ENCODE results near the gene PPP2R2B. TPM values are rescaled to one million over a fixed set of nuclear protein-coding genes. Genes with fewer than 3 reads are reported as not detected.

Gene PPP2R2B
- 0.12 and 0.19 TPM in 2 replicates for total RNA-seq

DNA sequence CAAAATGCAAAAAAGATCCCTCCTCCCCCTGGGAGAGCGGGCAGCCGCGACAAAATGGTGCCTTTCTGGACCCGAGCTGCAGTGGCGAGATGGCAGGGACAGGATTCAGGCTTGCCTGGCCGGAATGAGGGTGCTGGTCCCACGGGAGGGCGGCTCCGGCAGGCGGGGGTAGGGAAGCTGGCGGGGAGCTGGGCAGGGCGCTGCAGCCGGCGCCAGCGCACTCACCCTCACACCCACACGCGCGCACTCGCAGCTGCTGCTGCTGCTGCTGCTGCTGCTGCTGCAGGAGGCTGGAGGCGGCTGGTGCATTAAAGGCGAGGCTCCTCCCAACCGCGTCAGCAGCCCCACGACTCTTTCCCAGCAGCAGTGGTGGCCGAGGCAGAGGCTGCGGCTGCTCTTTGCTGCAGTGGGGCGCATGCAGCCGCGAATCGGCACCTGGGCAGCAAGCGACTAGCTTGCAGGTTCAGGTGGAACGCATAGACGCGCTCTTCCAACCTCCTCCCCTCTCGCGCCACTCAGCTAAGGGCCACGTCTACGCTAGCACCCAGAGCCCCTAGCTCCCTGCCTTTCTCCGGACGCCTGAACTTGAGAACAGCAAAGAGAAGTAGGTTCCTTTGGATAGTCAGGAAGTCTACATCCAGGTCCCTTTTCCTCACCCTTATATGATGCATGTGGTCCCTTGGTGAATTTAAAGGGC, at the start of gene PPP2R2B:
PPP2R2B (minus strand) TSS at position 282 of the 697 bp plus-strand sequence.
- no peak for DNase-seq (ENCODE audit: extremely low read depth, low read depth, low spot score)

GRCh38 chr5:146924132-146924531, 45.6 kb upstream of the PPP2R2B start:
- DNase-seq (ENCODE audit: extremely low read depth, low read depth, low spot score), result no peak

DNA sequence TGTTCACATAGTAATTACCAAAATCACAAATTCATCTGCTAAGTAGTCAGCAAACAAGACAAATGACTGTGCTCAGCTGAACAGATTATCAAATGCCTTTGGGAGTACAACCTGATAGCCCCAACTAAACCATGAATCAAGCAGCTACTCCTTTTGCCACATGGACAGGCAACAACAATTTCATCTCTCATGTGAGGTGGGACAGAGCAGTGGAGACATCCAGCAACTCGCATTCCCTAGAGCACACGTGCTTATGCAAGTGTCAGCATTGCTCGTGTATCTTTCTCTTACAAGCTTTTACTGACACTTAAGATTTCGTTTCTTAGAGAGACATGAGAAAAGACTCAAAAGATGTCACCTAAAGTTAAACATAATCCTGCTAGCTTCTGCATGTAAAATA, 42.7 kb upstream of the PPP2R2B start:
- no peak for DNase-seq (ENCODE audit: extremely low read depth, low read depth, low spot score)

DNA sequence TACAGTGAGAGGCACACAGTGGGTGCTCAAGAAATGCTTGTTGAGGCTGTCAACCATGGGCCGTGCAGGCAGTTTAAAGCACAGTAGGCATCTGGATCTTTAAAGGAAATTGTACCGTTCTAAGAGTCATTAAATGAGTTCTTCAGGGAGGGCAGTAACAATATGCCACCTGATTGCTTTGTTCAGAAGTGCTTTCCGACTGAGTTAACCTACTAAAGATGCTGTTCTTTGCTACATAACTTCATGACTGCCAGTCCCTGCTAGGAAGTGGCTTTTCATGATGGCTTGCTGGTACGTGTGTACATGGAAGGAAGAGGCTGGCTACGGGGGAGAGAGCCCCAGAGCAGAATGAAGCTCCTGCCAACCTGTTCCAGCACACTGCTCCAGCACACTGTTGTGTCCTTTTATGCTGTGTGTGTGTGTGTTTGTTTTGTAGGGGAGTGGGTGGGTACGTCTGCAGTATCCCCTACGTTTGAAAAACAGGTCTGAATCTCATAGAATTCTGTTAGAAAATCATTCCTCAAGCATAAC, 41.9 kb upstream of the PPP2R2B start:
- DNase-seq (ENCODE audit: extremely low read depth, low read depth, low spot score), result no peak

GRCh38 chr5:146919304-146919703, 40.7 kb upstream of the PPP2R2B start:
- no peak for DNase-seq (ENCODE audit: extremely low read depth, low read depth, low spot score)

DNA sequence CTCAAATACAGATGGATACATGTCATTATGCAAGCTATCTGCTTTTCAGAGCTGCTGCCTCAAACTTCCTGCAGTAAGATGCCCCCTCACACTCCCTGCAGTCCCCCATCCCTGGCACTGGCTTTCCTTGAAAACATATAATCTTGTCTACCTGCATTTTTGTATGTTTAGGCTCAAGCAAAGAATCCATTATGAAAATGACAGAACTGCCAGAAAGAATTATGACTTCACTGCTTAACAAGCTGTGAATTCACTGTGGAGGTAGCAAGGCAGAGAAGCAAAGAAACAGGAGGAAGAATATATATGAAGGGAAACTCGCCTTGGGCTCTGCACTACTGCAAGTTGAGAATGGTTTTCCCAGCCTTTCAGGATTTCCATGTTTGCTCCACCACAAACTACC, 39.4 kb upstream of the PPP2R2B start:
- DNase-seq (ENCODE audit: extremely low read depth, low read depth, low spot score), result no peak

GRCh38 chr5:146912874-146913273, 34.3 kb upstream of the PPP2R2B start:
- DNase-seq (ENCODE audit: extremely low read depth, low read depth, low spot score), result no peak

DNA sequence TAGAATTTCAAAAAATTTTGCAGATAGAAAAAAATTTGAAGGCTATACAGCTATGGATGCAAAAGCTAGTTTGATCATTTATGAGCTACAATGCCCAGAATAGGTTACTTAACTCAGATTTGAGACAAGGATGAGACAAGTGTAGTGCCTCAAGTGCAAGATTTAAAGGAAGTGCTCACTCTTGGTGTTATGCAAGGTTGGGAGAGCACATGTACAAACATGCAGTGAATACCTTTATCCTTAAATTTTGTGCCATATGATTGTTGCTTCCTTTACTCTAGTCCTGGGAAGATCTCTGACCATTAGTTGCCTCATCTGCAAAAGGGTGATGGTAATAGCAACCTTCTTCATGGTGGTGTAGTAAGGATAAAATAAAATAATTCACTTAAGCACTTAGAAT, 31.7 kb upstream of the PPP2R2B start:
- no peak for DNase-seq (ENCODE audit: extremely low read depth, low read depth, low spot score)

GRCh38 chr5:146909255-146910068, 30.9 kb upstream of the PPP2R2B start:
- DNase-seq (ENCODE audit: extremely low read depth, low read depth, low spot score), result no peak

GRCh38 chr5:146906803-146907202, 28.2 kb upstream of the PPP2R2B start:
- DNase-seq (ENCODE audit: extremely low read depth, low read depth, low spot score), result no peak

DNA sequence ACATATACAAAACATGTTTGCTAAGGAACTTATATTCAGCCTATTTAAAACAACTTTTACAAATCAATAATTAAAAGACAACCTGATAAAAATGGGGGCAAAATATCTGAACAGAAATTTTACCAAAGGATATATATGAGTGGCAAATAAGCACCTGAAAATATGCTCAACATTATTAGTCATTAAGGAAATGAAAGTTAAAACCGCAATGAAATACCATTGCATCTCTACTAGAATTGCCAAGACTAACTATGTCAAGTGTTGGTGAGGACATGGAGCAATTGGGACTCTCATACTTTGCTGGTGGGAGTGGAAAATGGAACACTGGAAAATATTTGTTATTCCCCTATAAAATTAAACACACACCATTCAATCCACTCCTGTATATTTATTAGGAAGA, 26.3 kb upstream of the PPP2R2B start:
- no peak for DNase-seq (ENCODE audit: extremely low read depth, low read depth, low spot score)

DNA sequence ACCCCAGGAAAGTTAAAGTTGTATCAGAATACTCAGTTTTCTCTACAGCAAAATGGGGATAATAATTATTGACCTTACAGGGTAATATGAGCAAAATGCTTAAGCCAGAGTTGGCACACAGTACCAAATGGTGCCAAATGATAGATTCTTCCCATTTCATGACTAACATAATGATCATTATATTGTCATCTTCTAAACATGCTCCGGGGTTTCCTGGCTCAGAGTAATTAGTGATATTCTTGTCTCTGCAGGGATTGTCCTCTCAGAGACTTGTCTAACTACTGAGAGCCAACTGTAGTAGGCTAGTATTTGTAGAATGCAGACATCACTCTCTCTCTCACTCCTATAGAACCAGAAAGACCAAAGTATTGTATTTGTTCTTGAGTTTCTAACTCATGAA, 25.2 kb upstream of the PPP2R2B start:
- DNase-seq (ENCODE audit: extremely low read depth, low read depth, low spot score), result no peak

GRCh38 chr5:146902471-146902870, 23.9 kb upstream of the PPP2R2B start:
- no peak for DNase-seq (ENCODE audit: extremely low read depth, low read depth, low spot score)

DNA sequence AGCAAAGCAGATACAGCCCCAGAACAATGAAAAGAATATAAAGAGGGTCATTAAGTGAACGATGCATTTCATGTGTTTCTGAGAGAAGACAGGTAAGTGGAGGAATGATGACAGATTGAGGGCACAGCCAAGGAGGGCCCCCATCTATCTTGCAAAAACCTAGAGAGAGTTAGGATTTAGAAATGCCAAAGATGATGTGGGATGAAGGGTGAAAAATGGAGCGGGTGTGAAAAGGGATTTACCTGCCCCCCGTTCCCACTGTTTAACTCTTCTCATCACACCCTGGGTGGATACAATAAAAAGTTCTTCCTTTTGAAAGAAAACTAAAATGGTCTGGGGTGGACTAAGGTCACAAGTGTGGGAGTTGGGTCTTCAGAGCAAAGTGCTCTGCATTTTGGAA, 18.5 kb upstream of the PPP2R2B start:
- no peak for DNase-seq (ENCODE audit: extremely low read depth, low read depth, low spot score)

GRCh38 chr5:146894753-146895521, 16.4 kb upstream of the PPP2R2B start:
- DNase-seq (ENCODE audit: extremely low read depth, low read depth, low spot score), result no peak

GRCh38 chr5:146893991-146894390, 15.4 kb upstream of the PPP2R2B start:
- no peak for DNase-seq (ENCODE audit: extremely low read depth, low read depth, low spot score)

DNA sequence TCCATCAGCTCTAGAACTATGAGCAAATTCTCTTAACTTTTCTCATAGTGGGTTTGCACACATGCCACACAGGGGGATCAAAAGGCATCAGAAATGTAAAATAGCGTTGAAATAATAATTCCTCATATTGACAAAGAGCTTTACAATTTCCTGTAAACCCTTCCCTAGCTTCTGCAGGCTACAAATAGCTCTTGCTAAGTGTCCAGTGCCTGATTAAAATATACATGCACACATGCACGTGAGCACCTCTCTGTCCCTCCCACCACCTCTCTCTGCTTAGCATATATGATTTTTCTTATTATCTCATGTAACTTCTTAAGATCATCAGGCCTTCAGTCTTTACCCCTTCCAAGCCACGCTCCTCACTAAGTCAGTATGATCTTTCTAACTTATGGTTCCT, 13.7 kb upstream of the PPP2R2B start:
- no peak for DNase-seq (ENCODE audit: extremely low read depth, low read depth, low spot score)

DNA sequence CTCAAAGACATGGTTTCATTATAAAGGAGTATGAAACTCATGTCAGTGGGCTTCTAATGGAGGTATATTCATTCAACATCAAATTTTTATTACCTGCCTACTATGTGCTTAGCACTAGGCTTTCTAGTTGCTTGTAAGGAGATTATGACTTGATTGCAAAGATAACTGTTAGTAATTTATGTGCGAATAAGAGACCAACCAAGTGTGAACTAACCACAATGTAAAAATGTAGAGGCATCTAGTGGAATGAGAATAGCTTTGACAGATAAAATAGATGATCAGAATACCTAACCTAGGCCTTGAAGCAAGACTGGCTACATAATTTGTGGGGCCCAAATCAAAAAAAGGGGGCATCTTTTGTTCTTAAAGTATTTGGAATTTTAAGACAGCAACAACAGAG, 13.0 kb upstream of the PPP2R2B start:
- no peak for DNase-seq (ENCODE audit: extremely low read depth, low read depth, low spot score)

- no peak for DNase-seq (ENCODE audit: extremely low read depth, low read depth, low spot score)
These were observed 12.3 kb upstream of the PPP2R2B start for GRCh38 chr5:146890731-146891440.

DNA sequence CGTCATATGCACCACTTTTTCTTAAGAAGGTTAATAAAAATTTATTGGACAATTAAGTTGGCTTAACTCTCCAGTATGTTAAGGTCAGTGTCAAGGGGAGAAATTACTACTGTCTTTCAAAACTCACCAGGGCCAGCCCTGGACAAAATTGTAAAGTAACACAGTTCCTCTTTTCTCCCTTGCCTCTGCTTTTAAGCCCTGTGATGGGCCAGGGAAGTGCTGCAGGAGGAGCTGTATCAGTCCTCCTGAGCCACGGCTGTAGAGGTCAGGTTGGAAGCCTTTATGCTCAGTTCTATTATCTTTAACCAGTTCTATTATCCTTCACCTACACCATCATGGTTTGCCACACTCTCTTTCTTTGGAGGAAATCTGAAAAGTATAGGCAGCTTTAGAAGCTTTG, 11.5 kb upstream of the PPP2R2B start:
- DNase-seq (ENCODE audit: extremely low read depth, low read depth, low spot score), result no peak

DNA sequence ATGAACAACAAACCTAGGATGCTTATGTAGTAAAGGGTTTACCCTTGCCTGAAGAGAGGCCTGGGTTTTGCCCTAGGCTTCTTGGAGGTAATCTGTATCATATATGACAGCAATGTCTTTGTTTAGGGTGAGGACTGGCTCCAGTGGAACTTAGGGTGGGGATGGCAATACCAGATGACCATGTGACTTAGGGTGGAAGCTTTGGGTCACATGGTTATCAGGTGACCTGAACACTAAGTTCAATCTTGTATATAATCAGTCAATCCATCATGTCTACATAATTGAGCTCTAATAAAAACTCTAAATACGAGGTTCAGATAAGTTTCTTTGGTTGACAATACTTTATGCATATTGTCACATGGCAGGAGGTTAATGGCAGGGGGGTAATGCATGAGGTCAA, 10.6 kb upstream of the PPP2R2B start:
- no peak for DNase-seq (ENCODE audit: extremely low read depth, low read depth, low spot score)
